HEK293 (cell line): ENCODE measurements around the gene ANTXR1.

ENCODE experiments used
- CTCF ChIA-PET: fragments of 350-600 bp; formaldehyde crosslinking; extraction: SDS; loops from one replicate; lab custom pipeline; 2021; ENCODE audit warnings: antibody characterized with exemption; lab: Yijun Ruan, JAX
- POLR2A ChIA-PET: fragments of 300-600 bp; formaldehyde crosslinking; extraction: SDS; loops from one replicate; lab custom pipeline; 2020; ENCODE audit warnings: antibody characterized with exemption, inconsistent platforms; lab: Yijun Ruan, JAX
- H3K27ac ChIP-seq: fragments of 200-500 bp; sonication (Bioruptor generic); 2 replicates; pipeline ENCODE4 v1.5.1; 2014; ENCODE audit warnings: low read depth, low read length, control low read depth, inconsistent platforms; ENCODE audit errors: extremely low read depth
- H3K36me3 ChIP-seq, 2 experiments: fragments of 200-500 bp in 1 of 2; sonication (Bioruptor generic) in 1 of 2; 1 replicate in 1 of 2; 2 replicates in 1 of 2; pipeline ENCODE4 v1.5.1; 2014 to 2017; ENCODE audit warnings: inconsistent platforms in 2 of 2, low read length in 2 of 2; ENCODE audit not compliant: control insufficient read depth in 2 of 2, insufficient read depth in 1 of 2
- H3K4me1 ChIP-seq: fragments of 200-500 bp; sonication (Bioruptor generic); 2 replicates; pipeline ENCODE4 v1.5.1; 2014; ENCODE audit warnings: mild to moderate bottlenecking, low read length, inconsistent platforms; ENCODE audit not compliant: control insufficient read depth, insufficient read depth
- H3K4me3 ChIP-seq: 2 replicates; pipeline ENCODE4 v1.5.1; 2011; ENCODE audit warnings: low read depth, mild to moderate bottlenecking, control low read depth, low read length, moderate library complexity
- H3K9me3 ChIP-seq: fragments of 200-500 bp; sonication (Bioruptor generic); 2 replicates; pipeline ENCODE4 v1.5.1; 2014; ENCODE audit warnings: low read depth, low read length, inconsistent platforms; ENCODE audit not compliant: control insufficient read depth, insufficient read depth
- BCL11B ChIP-seq: fragments of 450-650 bp; formaldehyde crosslinking; IDR thresholded peaks from 2 replicates; pipeline ENCODE4 v1.5.1; 2016; ENCODE audit warnings: low read depth, missing biosample characterization, missing genetic modification characterization
- ELK4 ChIP-seq: IDR thresholded peaks from 2 replicates; pipeline ENCODE4 v1.6.1; 2011; ENCODE audit warnings: mild to moderate bottlenecking, low read depth, low read length, borderline replicate concordance
- GFI1B ChIP-seq: fragments of 450-650 bp; formaldehyde crosslinking; IDR thresholded peaks from 2 replicates; pipeline ENCODE4 v1.5.1; 2016; ENCODE audit warnings: missing biosample characterization, missing genetic modification characterization
- GLIS1 ChIP-seq: fragments of 450-650 bp; formaldehyde crosslinking; IDR thresholded peaks from 2 replicates; pipeline ENCODE4 v1.5.1; 2016; ENCODE audit warnings: missing biosample characterization, missing genetic modification characterization
- KLF16 ChIP-seq: fragments of 450-650 bp; formaldehyde crosslinking; IDR thresholded peaks from 2 replicates; pipeline ENCODE4 v1.5.1; 2017; ENCODE audit warnings: missing biosample characterization, missing genetic modification characterization
- MEIS1 ChIP-seq: sonication (generic); formaldehyde crosslinking; IDR thresholded peaks from 2 replicates; pipeline ENCODE4 v1.8.1; 2022; ENCODE audit warnings: missing genetic modification reagents, mild to moderate bottlenecking, borderline replicate concordance
- MZF1 ChIP-seq: fragments of 450-650 bp; formaldehyde crosslinking; IDR thresholded peaks from 2 replicates; pipeline ENCODE4 v1.5.1; 2017; ENCODE audit warnings: missing biosample characterization, missing genetic modification characterization, borderline replicate concordance
- PRDM4 ChIP-seq: fragments of 450-650 bp; formaldehyde crosslinking; IDR thresholded peaks from 2 replicates; pipeline ENCODE4 v1.5.1; 2017; ENCODE audit warnings: missing biosample characterization, missing genetic modification characterization
- ZBTB1 ChIP-seq: fragments of 450-650 bp; formaldehyde crosslinking; IDR thresholded peaks from 2 replicates; pipeline ENCODE4 v1.5.1; 2016; ENCODE audit warnings: missing biosample characterization, missing genetic modification characterization
- ZBTB21 ChIP-seq: fragments of 450-650 bp; formaldehyde crosslinking; IDR thresholded peaks from 2 replicates; pipeline ENCODE4 v1.5.1; 2017; ENCODE audit warnings: missing biosample characterization, missing genetic modification characterization
- ZNF121 ChIP-seq: fragments of 450-650 bp; formaldehyde crosslinking; IDR thresholded peaks from 2 replicates; pipeline ENCODE4 v1.5.1; 2016; ENCODE audit warnings: missing biosample characterization, missing genetic modification characterization
- ZNF146 ChIP-seq: fragments of 450-650 bp; formaldehyde crosslinking; IDR thresholded peaks from 2 replicates; pipeline ENCODE4 v1.5.1; 2016; ENCODE audit warnings: missing biosample characterization, missing genetic modification characterization
- ZNF202 ChIP-seq: fragments of 450-650 bp; formaldehyde crosslinking; IDR thresholded peaks from 2 replicates; pipeline ENCODE4 v1.5.1; 2016; ENCODE audit warnings: missing biosample characterization, missing genetic modification characterization, borderline replicate concordance
- ZNF221 ChIP-seq: fragments of 450-650 bp; formaldehyde crosslinking; IDR thresholded peaks from 2 replicates; pipeline ENCODE4 v1.5.1; 2017; ENCODE audit warnings: missing biosample characterization, missing genetic modification characterization, borderline replicate concordance
- ZNF223 ChIP-seq: fragments of 450-650 bp; formaldehyde crosslinking; IDR thresholded peaks from 2 replicates; pipeline ENCODE4 v1.5.1; 2016; ENCODE audit warnings: missing biosample characterization, missing genetic modification characterization
- ZNF341 ChIP-seq: fragments of 450-650 bp; formaldehyde crosslinking; IDR thresholded peaks from 2 replicates; pipeline ENCODE4; 2016; ENCODE audit warnings: low read depth, missing biosample characterization, missing genetic modification characterization
- ZNF416 ChIP-seq: fragments of 450-650 bp; formaldehyde crosslinking; IDR thresholded peaks from 2 replicates; pipeline ENCODE4 v1.5.1; 2016; ENCODE audit warnings: missing biosample characterization, missing genetic modification characterization
- ZNF473 ChIP-seq: fragments of 450-650 bp; formaldehyde crosslinking; IDR thresholded peaks from 2 replicates; pipeline ENCODE4 v1.5.1; 2017; ENCODE audit warnings: missing biosample characterization, missing genetic modification characterization
- ZNF521 ChIP-seq: fragments of 450-650 bp; formaldehyde crosslinking; IDR thresholded peaks from 2 replicates; pipeline ENCODE4 v1.5.1; 2017; ENCODE audit warnings: missing biosample characterization, mild to moderate bottlenecking, missing genetic modification characterization
- ZNF596 ChIP-seq: fragments of 450-650 bp; IDR thresholded peaks from 2 replicates; pipeline ENCODE4 v1.5.0; 2018; ENCODE audit warnings: missing biosample characterization, mild to moderate bottlenecking, missing genetic modification characterization, moderate library complexity
- ZNF623 ChIP-seq: fragments of 450-650 bp; formaldehyde crosslinking; IDR thresholded peaks from 2 replicates; pipeline ENCODE4 v1.5.1; 2016; ENCODE audit warnings: missing biosample characterization, missing genetic modification characterization
- ZNF76 ChIP-seq: fragments of 450-650 bp; formaldehyde crosslinking; IDR thresholded peaks from 2 replicates; pipeline ENCODE4; 2016; ENCODE audit warnings: low read depth, missing biosample characterization, missing genetic modification characterization, borderline replicate concordance
- ZNF843 ChIP-seq: fragments of 450-650 bp; formaldehyde crosslinking; IDR thresholded peaks from 2 replicates; pipeline ENCODE4 v1.5.1; 2016; ENCODE audit warnings: missing biosample characterization, missing genetic modification characterization
- ZSCAN16 ChIP-seq: fragments of 450-650 bp; formaldehyde crosslinking; IDR thresholded peaks from 2 replicates; pipeline ENCODE4 v1.5.1; 2016; ENCODE audit warnings: missing biosample characterization, missing genetic modification characterization
- ZSCAN23 ChIP-seq: fragments of 450-650 bp; formaldehyde crosslinking; IDR thresholded peaks from 2 replicates; pipeline ENCODE4 v1.5.1; 2016; ENCODE audit warnings: missing biosample characterization, missing genetic modification characterization
- TF ChIP-seq, protein P1 (sequence below): fragments of 450-650 bp; formaldehyde crosslinking; IDR thresholded peaks from 2 replicates; pipeline ENCODE4 v1.5.1; 2016; ENCODE audit warnings: missing biosample characterization, missing genetic modification characterization
- TF ChIP-seq, protein P2 (sequence below): fragments of 450-650 bp; formaldehyde crosslinking; IDR thresholded peaks from 2 replicates; pipeline ENCODE4 v1.5.1; 2016; ENCODE audit warnings: missing biosample characterization, missing genetic modification characterization

The ANTXR1 gene

DNA sequence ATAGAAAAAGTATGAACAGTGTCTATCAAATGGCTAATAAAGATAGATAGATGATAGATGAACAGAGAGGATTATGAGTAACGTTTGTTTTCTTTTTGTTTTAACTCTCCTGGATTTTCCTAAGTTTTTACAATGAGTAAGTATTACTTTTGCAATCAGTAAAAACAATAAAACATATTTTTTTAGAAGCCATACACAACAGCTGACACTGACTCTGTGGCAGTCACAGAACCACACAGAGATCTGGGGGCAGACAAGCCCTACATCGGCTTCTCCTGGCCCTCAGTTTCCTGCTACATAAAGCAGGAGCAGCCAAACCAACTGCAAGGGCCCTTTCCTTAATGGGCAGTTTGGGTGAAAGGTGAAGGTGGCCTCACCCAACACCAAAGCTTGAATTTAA, 63.6 kb downstream of the ANTXR1 start (continued):
- TF ChIP-seq ZNF843, result no peak

GRCh38 chr2:69077252-69077950, 64.4 kb downstream of the ANTXR1 start:
- no peaks in the 10 kb centered on the region; the same call in 1 of the 2 replicates for H3K4me1 ChIP-seq
- TF ChIP-seq BCL11B (no peak), ZNF521 (tag by site-specific recombination) (no peak), ZNF416 (no peak), ZSCAN16 (tag by site-specific recombination) (no peak), ZNF596 (tag by site-specific recombination) (no peak), ZBTB21 (no peak), KLF16 (tag by site-specific recombination) (no peak), ZNF76 (tag by site-specific recombination) (no peak), ELK4 (no peak), ZBTB1 (tag by site-specific recombination) (no peak), ZNF202 (tag by site-specific recombination) (no peak), GFI1B (tag by site-specific recombination) (no peak), GLIS1 (tag by site-specific recombination) (no peak)
- TF ChIP-seq, all 188 proteins: peak for 0
- H3K36me3 ChIP-seq, result peaks cover 9 to 48% of the 10 kb centered on the region in 2 experiments
- POLR2A ChIA-PET, result no interaction called here
- H3K4me3 ChIP-seq, result no peak overlapping the region
- no peaks in the 10 kb centered on the region for H3K9me3 ChIP-seq
- CTCF ChIA-PET, result interaction anchor here (0.5 kb wide), 1 partner anchor 889 kb away, joined by 4 read pairs; no protein-coding TSS in a partner anchor
- H3K27ac ChIP-seq, result no peak overlapping the region

GRCh38 chr2:69080071-69080470, 67.1 kb downstream of the ANTXR1 start:
- H3K36me3 ChIP-seq, result peaks cover 9 to 47% of the 10 kb centered on the region in 2 experiments
- POLR2A ChIA-PET, result no interaction called here
- CTCF ChIA-PET, result interaction anchor here (1.1 kb wide), 1 partner anchor 228 kb away, joined by 5 read pairs; no protein-coding TSS in a partner anchor
- no peak overlapping the region for H3K4me3 ChIP-seq
- no peak overlapping the region for H3K27ac ChIP-seq
- no peaks in the 10 kb centered on the region for H3K9me3 ChIP-seq
- no peaks in the 10 kb centered on the region; the same call in 1 of the 2 replicates for H3K4me1 ChIP-seq
- TF ChIP-seq ZNF121, result no peak
- no peak for TF ChIP-seq ZNF473 (tag by site-specific recombination)
- no peak for TF ChIP-seq ELK4
- no peak for TF ChIP-seq MEIS1 (CRISPR knock-in tag)
- TF ChIP-seq, protein P1, sequence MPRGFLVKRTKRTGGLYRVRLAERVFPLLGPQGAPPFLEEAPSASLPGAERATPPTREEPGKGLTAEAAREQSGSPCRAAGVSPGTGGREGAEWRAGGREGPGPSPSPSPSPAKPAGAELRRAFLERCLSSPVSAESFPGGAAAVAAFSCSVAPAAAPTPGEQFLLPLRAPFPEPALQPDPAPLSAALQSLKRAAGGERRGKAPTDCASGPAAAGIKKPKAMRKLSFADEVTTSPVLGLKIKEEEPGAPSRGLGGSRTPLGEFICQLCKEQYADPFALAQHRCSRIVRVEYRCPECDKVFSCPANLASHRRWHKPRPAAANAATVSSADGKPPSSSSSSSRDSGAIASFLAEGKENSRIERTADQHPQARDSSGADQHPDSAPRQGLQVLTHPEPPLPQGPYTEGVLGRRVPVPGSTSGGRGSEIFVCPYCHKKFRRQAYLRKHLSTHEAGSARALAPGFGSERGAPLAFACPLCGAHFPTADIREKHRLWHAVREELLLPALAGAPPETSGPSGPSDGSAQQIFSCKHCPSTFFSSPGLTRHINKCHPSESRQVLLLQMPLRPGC, result no peak
- TF ChIP-seq ZNF221 (tag by site-specific recombination), result no peak
- TF ChIP-seq ZNF341, result no peak
- TF ChIP-seq ZNF146 (tag by site-specific recombination), result no peak
- TF ChIP-seq ZNF623 (tag by site-specific recombination), result no peak
- TF ChIP-seq, protein P2, sequence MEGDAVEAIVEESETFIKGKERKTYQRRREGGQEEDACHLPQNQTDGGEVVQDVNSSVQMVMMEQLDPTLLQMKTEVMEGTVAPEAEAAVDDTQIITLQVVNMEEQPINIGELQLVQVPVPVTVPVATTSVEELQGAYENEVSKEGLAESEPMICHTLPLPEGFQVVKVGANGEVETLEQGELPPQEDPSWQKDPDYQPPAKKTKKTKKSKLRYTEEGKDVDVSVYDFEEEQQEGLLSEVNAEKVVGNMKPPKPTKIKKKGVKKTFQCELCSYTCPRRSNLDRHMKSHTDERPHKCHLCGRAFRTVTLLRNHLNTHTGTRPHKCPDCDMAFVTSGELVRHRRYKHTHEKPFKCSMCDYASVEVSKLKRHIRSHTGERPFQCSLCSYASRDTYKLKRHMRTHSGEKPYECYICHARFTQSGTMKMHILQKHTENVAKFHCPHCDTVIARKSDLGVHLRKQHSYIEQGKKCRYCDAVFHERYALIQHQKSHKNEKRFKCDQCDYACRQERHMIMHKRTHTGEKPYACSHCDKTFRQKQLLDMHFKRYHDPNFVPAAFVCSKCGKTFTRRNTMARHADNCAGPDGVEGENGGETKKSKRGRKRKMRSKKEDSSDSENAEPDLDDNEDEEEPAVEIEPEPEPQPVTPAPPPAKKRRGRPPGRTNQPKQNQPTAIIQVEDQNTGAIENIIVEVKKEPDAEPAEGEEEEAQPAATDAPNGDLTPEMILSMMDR (tag by site-specific recombination), result no peak
- TF ChIP-seq MZF1 (tag by site-specific recombination), result no peak
- TF ChIP-seq PRDM4 (tag by site-specific recombination), result no peak
- no peak for TF ChIP-seq ZSCAN23 (tag by site-specific recombination)
- no peak for TF ChIP-seq ZNF223 (tag by site-specific recombination)
